ENCODE results near the gene VPS26C.

DNA sequence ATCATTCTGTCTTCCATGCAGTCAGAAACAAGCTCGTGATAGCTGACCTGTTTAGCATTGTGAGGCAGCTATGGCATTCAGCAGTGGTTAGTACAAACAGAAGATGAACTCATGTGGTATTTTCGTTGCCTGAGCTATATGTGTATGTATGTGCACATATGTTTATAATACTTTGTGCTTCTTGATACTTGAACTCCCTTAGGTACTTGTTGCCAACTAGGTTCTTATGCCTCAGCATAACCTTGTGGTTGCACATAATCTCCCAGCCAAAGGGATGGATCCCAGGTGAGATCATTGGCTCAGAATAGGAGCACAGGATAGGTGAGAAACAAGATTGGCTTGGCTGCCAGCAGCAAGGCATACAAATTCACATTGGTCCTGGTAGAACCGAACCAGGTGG is 86.1 kb downstream of the VPS26C start:
- TF ChIP-seq, protein P1, sequence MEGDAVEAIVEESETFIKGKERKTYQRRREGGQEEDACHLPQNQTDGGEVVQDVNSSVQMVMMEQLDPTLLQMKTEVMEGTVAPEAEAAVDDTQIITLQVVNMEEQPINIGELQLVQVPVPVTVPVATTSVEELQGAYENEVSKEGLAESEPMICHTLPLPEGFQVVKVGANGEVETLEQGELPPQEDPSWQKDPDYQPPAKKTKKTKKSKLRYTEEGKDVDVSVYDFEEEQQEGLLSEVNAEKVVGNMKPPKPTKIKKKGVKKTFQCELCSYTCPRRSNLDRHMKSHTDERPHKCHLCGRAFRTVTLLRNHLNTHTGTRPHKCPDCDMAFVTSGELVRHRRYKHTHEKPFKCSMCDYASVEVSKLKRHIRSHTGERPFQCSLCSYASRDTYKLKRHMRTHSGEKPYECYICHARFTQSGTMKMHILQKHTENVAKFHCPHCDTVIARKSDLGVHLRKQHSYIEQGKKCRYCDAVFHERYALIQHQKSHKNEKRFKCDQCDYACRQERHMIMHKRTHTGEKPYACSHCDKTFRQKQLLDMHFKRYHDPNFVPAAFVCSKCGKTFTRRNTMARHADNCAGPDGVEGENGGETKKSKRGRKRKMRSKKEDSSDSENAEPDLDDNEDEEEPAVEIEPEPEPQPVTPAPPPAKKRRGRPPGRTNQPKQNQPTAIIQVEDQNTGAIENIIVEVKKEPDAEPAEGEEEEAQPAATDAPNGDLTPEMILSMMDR (IDR thresholded peaks at IDR 0.05 in 2 of 3, conservative IDR thresholded peaks at IDR 0.05 in 1 of 3; ENCODE audit: borderline replicate concordance in 1 of 3, insufficient read depth in 1 of 3, low read depth in 2 of 3, low read length in 2 of 3): no peak
- TF ChIP-seq POLR2AphosphoS5 (IDR thresholded peaks at IDR 0.05; ENCODE audit: low read depth, low read length): no peak
- TF ChIP-seq YY1 (IDR thresholded peaks at IDR 0.05; ENCODE audit: extremely low read depth, insufficient replicate concordance, low read depth, low read length): no peak
- TF ChIP-seq, protein P2, sequence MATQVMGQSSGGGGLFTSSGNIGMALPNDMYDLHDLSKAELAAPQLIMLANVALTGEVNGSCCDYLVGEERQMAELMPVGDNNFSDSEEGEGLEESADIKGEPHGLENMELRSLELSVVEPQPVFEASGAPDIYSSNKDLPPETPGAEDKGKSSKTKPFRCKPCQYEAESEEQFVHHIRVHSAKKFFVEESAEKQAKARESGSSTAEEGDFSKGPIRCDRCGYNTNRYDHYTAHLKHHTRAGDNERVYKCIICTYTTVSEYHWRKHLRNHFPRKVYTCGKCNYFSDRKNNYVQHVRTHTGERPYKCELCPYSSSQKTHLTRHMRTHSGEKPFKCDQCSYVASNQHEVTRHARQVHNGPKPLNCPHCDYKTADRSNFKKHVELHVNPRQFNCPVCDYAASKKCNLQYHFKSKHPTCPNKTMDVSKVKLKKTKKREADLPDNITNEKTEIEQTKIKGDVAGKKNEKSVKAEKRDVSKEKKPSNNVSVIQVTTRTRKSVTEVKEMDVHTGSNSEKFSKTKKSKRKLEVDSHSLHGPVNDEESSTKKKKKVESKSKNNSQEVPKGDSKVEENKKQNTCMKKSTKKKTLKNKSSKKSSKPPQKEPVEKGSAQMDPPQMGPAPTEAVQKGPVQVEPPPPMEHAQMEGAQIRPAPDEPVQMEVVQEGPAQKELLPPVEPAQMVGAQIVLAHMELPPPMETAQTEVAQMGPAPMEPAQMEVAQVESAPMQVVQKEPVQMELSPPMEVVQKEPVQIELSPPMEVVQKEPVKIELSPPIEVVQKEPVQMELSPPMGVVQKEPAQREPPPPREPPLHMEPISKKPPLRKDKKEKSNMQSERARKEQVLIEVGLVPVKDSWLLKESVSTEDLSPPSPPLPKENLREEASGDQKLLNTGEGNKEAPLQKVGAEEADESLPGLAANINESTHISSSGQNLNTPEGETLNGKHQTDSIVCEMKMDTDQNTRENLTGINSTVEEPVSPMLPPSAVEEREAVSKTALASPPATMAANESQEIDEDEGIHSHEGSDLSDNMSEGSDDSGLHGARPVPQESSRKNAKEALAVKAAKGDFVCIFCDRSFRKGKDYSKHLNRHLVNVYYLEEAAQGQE (IDR thresholded peaks at IDR 0.05; ENCODE audit: low read depth): no peak
- no peak for TF ChIP-seq TCF7L2 (IDR thresholded peaks at IDR 0.05; ENCODE audit: borderline replicate concordance, extremely low read depth, insufficient read depth, insufficient read length)
- no peak for TF ChIP-seq POLR2A (IDR thresholded peaks at IDR 0.05; ENCODE audit: borderline replicate concordance, extremely low read depth, insufficient read depth, insufficient read length)
- no peak for TF ChIP-seq CEBPB (IDR thresholded peaks at IDR 0.05; ENCODE audit: low read depth)
- TF ChIP-seq EZH2phosphoT487 (IDR thresholded peaks at IDR 0.05; ENCODE audit: borderline replicate concordance): no peak
- TF ChIP-seq SP1 (IDR thresholded peaks at IDR 0.05; ENCODE audit: low read depth): no peak
